ENCODE measurements around the gene SPTBN1. TPM values are rescaled to one million over a fixed set of nuclear protein-coding genes. Genes with fewer than 3 reads are reported as not detected.
"Not testable (repeated sequence)": the region's sequence is repeated elsewhere in the genome, so short reads cannot be mapped to it uniquely, and the experiment has no call there.

SPTBN1 gene
- total and polyA plus RNA-seq, 5 donors from 2014 or later, result 10.0 to 182 (median 19.6) TPM

DNA sequence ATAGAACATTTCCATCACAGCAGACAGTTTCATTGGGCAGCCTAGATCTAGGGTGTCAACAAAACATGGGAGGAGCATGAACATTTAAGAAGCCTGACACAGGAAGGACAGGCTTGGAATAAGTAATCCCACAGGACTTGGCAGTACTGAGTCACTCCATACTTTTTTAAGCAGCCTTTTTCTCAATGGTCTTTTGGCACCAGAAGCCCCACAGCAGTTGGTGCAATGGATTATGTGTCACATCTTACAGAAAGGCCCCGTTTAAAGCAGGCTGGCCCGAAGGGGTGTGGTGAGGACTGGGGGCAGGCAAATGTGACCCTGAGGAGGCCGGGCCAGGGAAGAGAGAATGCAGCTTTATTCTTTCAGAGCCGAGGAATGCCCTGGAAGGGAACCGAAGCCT lies 26.6 kb downstream of the SPTBN1 start:
- peaks cover 14% of the 10 kb centered on the region for H3K27me3 Mint-ChIP-seq
- H3K4me3 Mint-ChIP-seq, result no peak overlapping the region
- Histone ChIP-seq H3K4me1 (ENCODE audit: control insufficient read depth, insufficient read depth, low read length, poor library complexity, severe bottlenecking) (no peaks in the 10 kb centered on the region), H3K4me3 (ENCODE audit: low read depth, low read length) (no peak overlapping the region), H3K36me3 (ENCODE audit: control insufficient read depth, insufficient read depth, low read length) (no peaks in the 10 kb centered on the region), H3K27me3 (ENCODE audit: control insufficient read depth, insufficient read depth, low read length) (peaks cover 7% of the 10 kb centered on the region), H3K27ac (ENCODE audit: insufficient read depth, low read length, poor library complexity, severe bottlenecking) (no peak overlapping the region), H3K9me3 (ENCODE audit: control insufficient read depth in 2 of 2, low read length in 2 of 2) (no peaks in the 10 kb centered on the region)
- DNase-seq, result no peak
- H3K36me3 Mint-ChIP-seq, result no peaks in the 10 kb centered on the region
- no peak overlapping the region for H3K27ac Mint-ChIP-seq
- H3K9me3 Mint-ChIP-seq, result peaks cover 0 to 10% (median 0%) of the 10 kb centered on the region in 7 donors
- no peak for ATAC-seq (ENCODE audit: low read depth in 2 of 2)
- no peaks in the 10 kb centered on the region for H3K4me1 Mint-ChIP-seq

DNA sequence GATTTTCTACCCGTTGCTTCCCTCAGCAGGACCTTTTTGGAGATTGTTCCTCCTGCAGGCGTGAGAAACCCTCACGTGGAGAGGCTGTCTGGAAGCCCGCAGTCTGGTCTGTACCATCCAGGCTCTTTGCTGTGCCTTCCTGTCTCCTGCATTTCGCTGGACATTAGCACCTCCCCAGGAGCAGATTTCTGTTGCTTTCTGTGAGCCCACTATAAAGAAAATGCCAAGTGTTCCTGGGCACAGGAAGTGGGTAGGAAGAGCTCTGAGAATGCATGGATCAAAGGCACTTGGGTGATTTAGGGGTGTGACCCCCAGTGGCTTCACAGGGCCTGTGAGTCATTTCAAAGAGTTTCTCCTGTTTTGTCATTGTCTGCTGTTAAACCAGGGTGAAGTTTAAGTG lies 27.3 kb downstream of the SPTBN1 start:
- no peaks in the 10 kb centered on the region for H3K4me1 Mint-ChIP-seq
- Histone ChIP-seq H3K9me3 (ENCODE audit: control insufficient read depth in 2 of 2, low read length in 2 of 2) (no peaks in the 10 kb centered on the region), H3K4me3 (ENCODE audit: low read depth, low read length) (no peak overlapping the region), H3K27ac (ENCODE audit: insufficient read depth, low read length, poor library complexity, severe bottlenecking) (no peak overlapping the region), H3K27me3 (ENCODE audit: control insufficient read depth, insufficient read depth, low read length) (peaks cover 6% of the 10 kb centered on the region), H3K4me1 (ENCODE audit: control insufficient read depth, insufficient read depth, low read length, poor library complexity, severe bottlenecking) (no peaks in the 10 kb centered on the region), H3K36me3 (ENCODE audit: control insufficient read depth, insufficient read depth, low read length) (no peaks in the 10 kb centered on the region)
- no peaks in the 10 kb centered on the region for H3K36me3 Mint-ChIP-seq
- no peak for DNase-seq
- H3K27me3 Mint-ChIP-seq, result peaks cover 14% of the 10 kb centered on the region
- H3K9me3 Mint-ChIP-seq, result peaks cover 0 to 10% (median 0%) of the 10 kb centered on the region in 7 donors
- no peak overlapping the region for H3K27ac Mint-ChIP-seq
- ATAC-seq (ENCODE audit: low read depth in 2 of 2), result no peak
- no peak overlapping the region for H3K4me3 Mint-ChIP-seq

GRCh38 chr2:54485756-54486155 lies 29.6 kb downstream of the SPTBN1 start:
- H3K27ac ChIP-seq (ENCODE audit: insufficient read depth, low read length, poor library complexity, severe bottlenecking); DNase-seq; H3K4me3 Mint-ChIP-seq; H3K9me3 Mint-ChIP-seq; H3K36me3 Mint-ChIP-seq; H3K27ac Mint-ChIP-seq; ATAC-seq (ENCODE audit: low read depth in 2 of 2); H3K9me3 ChIP-seq (ENCODE audit: control insufficient read depth in 2 of 2, low read length in 2 of 2); H3K4me1 ChIP-seq (ENCODE audit: control insufficient read depth, insufficient read depth, low read length, poor library complexity, severe bottlenecking); H3K27me3 ChIP-seq (ENCODE audit: control insufficient read depth, insufficient read depth, low read length); H3K4me1 Mint-ChIP-seq; H3K4me3 ChIP-seq (ENCODE audit: low read depth, low read length); H3K36me3 ChIP-seq (ENCODE audit: control insufficient read depth, insufficient read depth, low read length): not testable (repeated sequence)
- H3K27me3 Mint-ChIP-seq, result peaks cover 13% of the 10 kb centered on the region

DNA sequence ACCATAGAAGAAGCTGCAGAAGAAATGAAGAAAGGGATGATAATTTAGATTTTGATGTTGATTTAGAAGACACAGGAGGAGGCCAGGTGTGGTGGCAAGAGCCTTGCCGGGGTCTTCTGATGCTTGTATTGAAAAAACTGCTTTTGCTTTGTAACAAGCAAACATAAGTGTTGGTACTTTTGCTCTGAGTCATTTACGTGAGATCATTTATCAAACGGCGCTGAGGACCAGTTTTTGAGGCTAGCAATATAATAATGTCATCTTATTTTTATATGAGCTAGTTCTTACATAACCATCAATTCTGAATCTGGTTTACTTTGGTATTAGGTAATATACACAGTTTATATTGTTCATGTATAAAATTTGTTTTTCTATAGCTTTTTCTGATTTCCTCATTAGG lies 30.6 kb downstream of the SPTBN1 start:
- H3K36me3 Mint-ChIP-seq, result no peaks in the 10 kb centered on the region
- H3K9me3 Mint-ChIP-seq, result peaks cover 0 to 7% (median 0%) of the 10 kb centered on the region in 7 donors
- H3K4me3 ChIP-seq (ENCODE audit: low read depth, low read length), result no peak overlapping the region
- peaks cover 9% of the 10 kb centered on the region for H3K27me3 Mint-ChIP-seq
- H3K27me3 ChIP-seq (ENCODE audit: control insufficient read depth, insufficient read depth, low read length), result peaks cover 5% of the 10 kb centered on the region
- no peak overlapping the region for H3K27ac Mint-ChIP-seq
- no peaks in the 10 kb centered on the region for H3K9me3 ChIP-seq (ENCODE audit: control insufficient read depth in 2 of 2, low read length in 2 of 2)
- no peaks in the 10 kb centered on the region for H3K4me1 ChIP-seq (ENCODE audit: control insufficient read depth, insufficient read depth, low read length, poor library complexity, severe bottlenecking)
- H3K36me3 ChIP-seq (ENCODE audit: control insufficient read depth, insufficient read depth, low read length), result no peaks in the 10 kb centered on the region
- no peak for DNase-seq
- no peak for ATAC-seq (ENCODE audit: low read depth in 2 of 2)
- peaks cover 0 to 5% (median 0%) of the 10 kb centered on the region in 4 donors for H3K4me1 Mint-ChIP-seq
- no peak overlapping the region for H3K27ac ChIP-seq (ENCODE audit: insufficient read depth, low read length, poor library complexity, severe bottlenecking)
- H3K4me3 Mint-ChIP-seq, result no peak overlapping the region

GRCh38 chr2:54490863-54491262 lies 34.7 kb downstream of the SPTBN1 start:
- ATAC-seq (ENCODE audit: low read depth in 2 of 2), result no peak

DNA sequence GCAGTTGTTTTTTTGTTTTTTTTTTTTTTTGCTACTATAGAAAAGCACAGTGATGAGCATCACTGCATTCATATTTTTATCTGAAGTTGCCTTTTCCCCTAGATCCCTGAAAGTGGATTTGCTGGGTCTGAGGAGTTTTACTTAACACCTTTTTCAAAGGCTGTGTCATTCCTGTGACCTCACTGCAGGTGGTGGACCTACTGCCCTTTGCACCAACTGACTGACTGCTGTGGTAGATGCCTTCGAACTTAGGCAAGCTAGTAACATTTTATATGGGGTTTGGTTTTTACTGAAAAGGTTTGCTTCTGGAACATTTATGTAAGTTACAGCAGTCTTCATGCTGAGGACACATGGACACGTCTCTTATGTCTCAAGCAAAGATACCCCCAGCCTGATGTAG lies 36.2 kb downstream of the SPTBN1 start:
- ATAC-seq (ENCODE audit: low read depth in 2 of 2), result no peak
- Mint-ChIP-seq H3K27ac (no peak overlapping the region), H3K4me1 (peaks cover 0 to 5% (median 0%) of the 10 kb centered on the region in 4 donors), H3K36me3 (no peaks in the 10 kb centered on the region), H3K9me3 (no peaks in the 10 kb centered on the region), H3K27me3 (peaks cover 24% of the 10 kb centered on the region), H3K4me3 (no peak overlapping the region)
- Histone ChIP-seq H3K9me3 (ENCODE audit: control insufficient read depth in 2 of 2, low read length in 2 of 2) (no peaks in the 10 kb centered on the region), H3K27me3 (ENCODE audit: control insufficient read depth, insufficient read depth, low read length) (peaks cover 13% of the 10 kb centered on the region), H3K36me3 (ENCODE audit: control insufficient read depth, insufficient read depth, low read length) (no peaks in the 10 kb centered on the region), H3K4me1 (ENCODE audit: control insufficient read depth, insufficient read depth, low read length, poor library complexity, severe bottlenecking) (no peaks in the 10 kb centered on the region), H3K27ac (ENCODE audit: insufficient read depth, low read length, poor library complexity, severe bottlenecking) (no peak overlapping the region), H3K4me3 (ENCODE audit: low read depth, low read length) (no peak overlapping the region)
- DNase-seq, result no peak

More at GRCh38 chr2:54490863-54491262, 34.7 kb downstream of the SPTBN1 start:
- Mint-ChIP-seq H3K27me3 (peaks cover 19% of the 10 kb centered on the region), H3K36me3 (no peaks in the 10 kb centered on the region), H3K4me3 (no peak overlapping the region), H3K27ac (no peak overlapping the region), H3K9me3 (no peaks in the 10 kb centered on the region), H3K4me1 (peaks cover 0 to 5% (median 0%) of the 10 kb centered on the region in 4 donors)
- H3K4me3 ChIP-seq (ENCODE audit: low read depth, low read length), result no peak overlapping the region
- no peak for DNase-seq
- H3K36me3 ChIP-seq (ENCODE audit: control insufficient read depth, insufficient read depth, low read length), result no peaks in the 10 kb centered on the region
- no peak overlapping the region for H3K27ac ChIP-seq (ENCODE audit: insufficient read depth, low read length, poor library complexity, severe bottlenecking)
- H3K9me3 ChIP-seq (ENCODE audit: control insufficient read depth in 2 of 2, low read length in 2 of 2), result no peaks in the 10 kb centered on the region
- no peaks in the 10 kb centered on the region for H3K4me1 ChIP-seq (ENCODE audit: control insufficient read depth, insufficient read depth, low read length, poor library complexity, severe bottlenecking)
- H3K27me3 ChIP-seq (ENCODE audit: control insufficient read depth, insufficient read depth, low read length), result peaks cover 13% of the 10 kb centered on the region

GRCh38 chr2:54494087-54494486 lies 38.0 kb downstream of the SPTBN1 start:
- H3K4me3 Mint-ChIP-seq, result no peak overlapping the region

DNA sequence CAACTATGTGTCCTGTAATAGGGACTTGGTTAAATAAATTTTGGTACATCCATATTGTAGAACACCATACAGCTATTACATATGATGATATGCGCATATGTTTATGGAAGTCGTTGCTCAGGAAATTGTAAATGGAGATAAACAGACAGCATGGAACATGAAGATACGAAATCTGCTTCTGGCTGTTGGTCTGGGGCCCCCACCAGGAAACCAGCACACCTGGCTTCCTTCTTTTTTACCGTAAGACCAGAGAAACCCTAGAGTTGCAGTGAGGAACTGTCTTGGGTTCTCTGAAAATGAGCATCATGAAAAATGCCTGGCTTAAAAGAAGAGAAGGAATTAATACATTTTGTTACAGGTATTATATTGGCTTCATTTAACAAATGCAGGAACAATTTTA lies 40.8 kb downstream of the SPTBN1 start:
- Histone ChIP-seq H3K9me3 (ENCODE audit: control insufficient read depth in 2 of 2, low read length in 2 of 2) (no peaks in the 10 kb centered on the region), H3K27ac (ENCODE audit: insufficient read depth, low read length, poor library complexity, severe bottlenecking) (no peak overlapping the region), H3K4me1 (ENCODE audit: control insufficient read depth, insufficient read depth, low read length, poor library complexity, severe bottlenecking) (no peaks in the 10 kb centered on the region), H3K4me3 (ENCODE audit: low read depth, low read length) (no peak overlapping the region), H3K27me3 (ENCODE audit: control insufficient read depth, insufficient read depth, low read length) (peaks cover 15% of the 10 kb centered on the region), H3K36me3 (ENCODE audit: control insufficient read depth, insufficient read depth, low read length) (no peaks in the 10 kb centered on the region)
- no peak overlapping the region for H3K4me3 Mint-ChIP-seq
- ATAC-seq (ENCODE audit: low read depth in 2 of 2) (no peak), DNase-seq (no peak)
- no peaks in the 10 kb centered on the region for H3K36me3 Mint-ChIP-seq
- H3K27me3 Mint-ChIP-seq, result peaks cover 26% of the 10 kb centered on the region
- no peaks in the 10 kb centered on the region for H3K9me3 Mint-ChIP-seq
- no peak overlapping the region for H3K27ac Mint-ChIP-seq
- H3K4me1 Mint-ChIP-seq, result no peaks in the 10 kb centered on the region

More at GRCh38 chr2:54494087-54494486, 38.0 kb downstream of the SPTBN1 start:
- Histone ChIP-seq H3K4me3 (ENCODE audit: low read depth, low read length) (no peak overlapping the region), H3K27me3 (ENCODE audit: control insufficient read depth, insufficient read depth, low read length) (peaks cover 15% of the 10 kb centered on the region), H3K4me1 (ENCODE audit: control insufficient read depth, insufficient read depth, low read length, poor library complexity, severe bottlenecking) (no peaks in the 10 kb centered on the region), H3K27ac (ENCODE audit: insufficient read depth, low read length, poor library complexity, severe bottlenecking) (no peak overlapping the region), H3K36me3 (ENCODE audit: control insufficient read depth, insufficient read depth, low read length) (no peaks in the 10 kb centered on the region), H3K9me3 (ENCODE audit: control insufficient read depth in 2 of 2, low read length in 2 of 2) (no peaks in the 10 kb centered on the region)
- DNase-seq (no peak), ATAC-seq (ENCODE audit: low read depth in 2 of 2) (no peak)
- H3K36me3 Mint-ChIP-seq, result no peaks in the 10 kb centered on the region
- H3K4me1 Mint-ChIP-seq, result peaks cover 0 to 5% (median 0%) of the 10 kb centered on the region in 4 donors
- no peak overlapping the region for H3K27ac Mint-ChIP-seq
- H3K27me3 Mint-ChIP-seq, result peaks cover 35% of the 10 kb centered on the region
- H3K9me3 Mint-ChIP-seq, result no peaks in the 10 kb centered on the region

All from CD4-positive, CD25-positive, alpha-beta regulatory T cell (primary cell).